ENCODE measurements around the gene UFD1. TPM values are rescaled to one million over a fixed set of nuclear protein-coding genes. Genes with fewer than 3 reads are reported as not detected.

UFD1 gene
- total RNA-seq, 6 donors from 2014 or later = 21.0 to 52.1 (median 29.1) TPM

- 95 to 100% methylated on average over 4 of the region's 4 CpGs for WGBS, 2 donors
These were observed 76.3 kb downstream of the UFD1 start for GRCh38 chr22:19402642-19403191.

GRCh38 chr22:19401483-19401882 is 77.5 kb downstream of the UFD1 start:
- WGBS, 2 donors = 95 to 98% methylated on average over 4 of the region's 4 CpGs
- no peak overlapping the region for H3K4me3 ChIP-seq
- DNase-seq (no peak), ATAC-seq (ENCODE audit: low FRiP score in 2 of 2) (no peak)
- peaks cover 15 to 80% (median 45%) of the 10 kb centered on the region in 4 donors for H3K36me3 ChIP-seq
- no peaks in the 10 kb centered on the region for H3K27me3 ChIP-seq
- H3K27ac ChIP-seq = no peak overlapping the region
- no peaks in the 10 kb centered on the region for H3K9me3 ChIP-seq
- TF ChIP-seq POLR2A (IDR thresholded peaks at IDR 0.05) (no peak), CTCF (IDR thresholded peaks at IDR 0.05) (no peak), POLR2AphosphoS5 (IDR thresholded peaks at IDR 0.05) (no peak), EP300 (IDR thresholded peaks at IDR 0.05) (no peak)
- H3K4me1 ChIP-seq = no peaks in the 10 kb centered on the region

More at GRCh38 chr22:19402642-19403191, 76.3 kb downstream of the UFD1 start:
- Histone ChIP-seq H3K36me3 (peaks cover 15 to 78% (median 44%) of the 10 kb centered on the region in 4 donors), H3K9me3 (no peaks in the 10 kb centered on the region), H3K27ac (no peak overlapping the region), H3K4me3 (no peak overlapping the region), H3K4me1 (no peaks in the 10 kb centered on the region), H3K27me3 (no peaks in the 10 kb centered on the region)
- DNase-seq = no peak
- ATAC-seq (ENCODE audit: low FRiP score in 2 of 2) = no peak
- no peak for TF ChIP-seq CTCF (IDR thresholded peaks at IDR 0.05)
- no peak for TF ChIP-seq POLR2AphosphoS5 (IDR thresholded peaks at IDR 0.05)
- TF ChIP-seq EP300 (IDR thresholded peaks at IDR 0.05) = no peak
- no peak for TF ChIP-seq POLR2A (IDR thresholded peaks at IDR 0.05)

GRCh38 chr22:19400881-19401280 is 78.1 kb downstream of the UFD1 start:
- DNase-seq = no peak
- Histone ChIP-seq H3K4me1 (no peaks in the 10 kb centered on the region), H3K36me3 (peaks cover 12 to 80% (median 47%) of the 10 kb centered on the region in 4 donors), H3K27me3 (no peaks in the 10 kb centered on the region), H3K9me3 (no peaks in the 10 kb centered on the region), H3K4me3 (no peak overlapping the region), H3K27ac (no peak overlapping the region)
- 96% methylated on average over 6 of the region's 6 CpGs for WGBS, 2 donors
- TF ChIP-seq POLR2AphosphoS5 (IDR thresholded peaks at IDR 0.05) = no peak
- TF ChIP-seq CTCF (IDR thresholded peaks at IDR 0.05) = no peak
- no peak for TF ChIP-seq EP300 (IDR thresholded peaks at IDR 0.05)
- no peak for TF ChIP-seq POLR2A (IDR thresholded peaks at IDR 0.05)
- no peak for ATAC-seq (ENCODE audit: low FRiP score in 2 of 2)

Other genes starting within 250 kb of the UFD1 start
- gene CLTCL1, start 187.5 kb downstream of the UFD1 start, total RNA-seq = 10 to 100 TPM in 1 of 6 donors, 1 to 10 TPM in 5; 3.0 to 14.7 (median 6.0) TPM
- 10 to 100 TPM in 5 of 6 donors, 1 to 10 TPM in 1; 9.9 to 27.5 (median 22.1) TPM for gene HIRA, start 47.5 kb downstream of the UFD1 start, total RNA-seq
- gene MRPL40, start 46.6 kb downstream of the UFD1 start, total RNA-seq = 10 to 100 TPM; 18.9 to 27.3 (median 22.9) TPM
- 10 to 100 TPM; 29.1 to 48.6 (median 43.6) TPM for gene C22orf39, start 31.5 kb downstream of the UFD1 start, total RNA-seq
- gene CDC45, start 727 bp upstream of the UFD1 start, total RNA-seq = 1 to 10 TPM in 4 of 6 donors, under 1 TPM in 1, not detected in 1; 0.44 to 3.2 (median 1.8) TPM
- 100 to 1,000 TPM in 5 of 6 donors, 10 to 100 TPM in 1; 70.2 to 726 (median 229) TPM for gene CLDN5, start 45.2 kb upstream of the UFD1 start, total RNA-seq
- 10 to 100 TPM in 5 of 6 donors, 1 to 10 TPM in 1; 6.0 to 30.0 (median 17.1) TPM for gene SEPTIN5, start 235.3 kb upstream of the UFD1 start, total RNA-seq
- 10 to 100 TPM in 1 of 6 donors, 1 to 10 TPM in 5; 1.5 to 23.7 (median 6.6) TPM for gene GP1BB, start 244.3 kb upstream of the UFD1 start, total RNA-seq